Measurements from ENCODE around the gene ATP9B. TPM values are rescaled to one million over a fixed set of nuclear protein-coding genes. Genes with fewer than 3 reads are reported as not detected.

The ATP9B gene
- total and polyA plus RNA-seq, 9 donors = 19.9 to 72.1 (median 43.2) TPM

DNA sequence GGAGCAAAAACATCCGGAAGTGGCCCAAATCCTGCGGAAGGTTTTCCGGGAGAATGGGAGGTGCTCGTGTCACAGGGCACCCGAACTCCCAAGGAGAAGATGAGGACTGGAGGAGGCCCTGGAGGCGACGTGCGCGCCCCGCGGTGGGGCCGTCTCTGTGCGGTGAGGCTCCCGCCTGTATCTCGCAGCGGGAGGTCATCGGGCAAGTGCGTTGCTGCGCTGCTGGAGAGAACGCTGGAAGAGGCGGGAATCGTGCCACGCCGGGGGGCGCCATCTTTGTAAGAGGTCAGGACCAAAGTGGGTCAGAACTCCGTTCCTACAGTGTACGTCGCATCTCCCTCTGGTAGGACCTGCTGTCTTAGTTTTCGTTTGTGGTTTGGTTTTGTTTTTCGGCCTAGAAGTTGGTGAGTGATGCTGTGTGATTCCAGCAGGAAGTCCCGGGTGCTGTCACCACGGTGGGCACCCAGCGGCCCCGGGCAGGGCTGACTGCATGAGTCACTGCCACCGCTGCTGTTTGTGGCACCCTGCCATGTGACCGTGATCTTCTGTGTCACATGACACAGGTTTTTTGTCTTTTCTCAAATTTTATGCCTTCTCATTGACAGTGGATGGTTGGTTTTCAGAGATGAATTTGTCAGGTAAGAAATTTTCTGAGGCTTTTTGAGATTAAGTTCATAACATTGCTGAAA, 21.5 kb upstream of the ATP9B start:
- 94% methylated on average over 36 of the region's 36 CpGs for WGBS, 3 donors
- Histone ChIP-seq H3K9me3 (no peaks in the 10 kb centered on the region), H3K27ac (no peak overlapping the region), H3K4me1 (ENCODE audit: insufficient read depth) (no peaks in the 10 kb centered on the region), H3K4me3 (no peak overlapping the region), H3K27me3 (no peaks in the 10 kb centered on the region), H3K36me3 (no peaks in the 10 kb centered on the region)
- TF ChIP-seq EP300 (IDR thresholded peaks at IDR 0.05) = no peak
- TF ChIP-seq, protein P1, sequence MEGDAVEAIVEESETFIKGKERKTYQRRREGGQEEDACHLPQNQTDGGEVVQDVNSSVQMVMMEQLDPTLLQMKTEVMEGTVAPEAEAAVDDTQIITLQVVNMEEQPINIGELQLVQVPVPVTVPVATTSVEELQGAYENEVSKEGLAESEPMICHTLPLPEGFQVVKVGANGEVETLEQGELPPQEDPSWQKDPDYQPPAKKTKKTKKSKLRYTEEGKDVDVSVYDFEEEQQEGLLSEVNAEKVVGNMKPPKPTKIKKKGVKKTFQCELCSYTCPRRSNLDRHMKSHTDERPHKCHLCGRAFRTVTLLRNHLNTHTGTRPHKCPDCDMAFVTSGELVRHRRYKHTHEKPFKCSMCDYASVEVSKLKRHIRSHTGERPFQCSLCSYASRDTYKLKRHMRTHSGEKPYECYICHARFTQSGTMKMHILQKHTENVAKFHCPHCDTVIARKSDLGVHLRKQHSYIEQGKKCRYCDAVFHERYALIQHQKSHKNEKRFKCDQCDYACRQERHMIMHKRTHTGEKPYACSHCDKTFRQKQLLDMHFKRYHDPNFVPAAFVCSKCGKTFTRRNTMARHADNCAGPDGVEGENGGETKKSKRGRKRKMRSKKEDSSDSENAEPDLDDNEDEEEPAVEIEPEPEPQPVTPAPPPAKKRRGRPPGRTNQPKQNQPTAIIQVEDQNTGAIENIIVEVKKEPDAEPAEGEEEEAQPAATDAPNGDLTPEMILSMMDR (IDR thresholded peaks at IDR 0.05) = no peak
- no peak for TF ChIP-seq POLR2A (IDR thresholded peaks at IDR 0.05)
- intact Hi-C loops (cut with DNase I) = no loop called here
- no peak for DNase-seq

- H3K9me3 ChIP-seq = no peaks in the 10 kb centered on the region
- no peak overlapping the region for H3K27ac ChIP-seq
- DNase-seq = no peak
- intact Hi-C loops (cut with DNase I) = no loop called here
- WGBS, 3 donors = 83 to 89% (median 84%) methylated on average over 8 of the region's 8 CpGs
- TF ChIP-seq, protein P1 (IDR thresholded peaks at IDR 0.05) = no peak
- TF ChIP-seq POLR2A (IDR thresholded peaks at IDR 0.05) (no peak), EP300 (IDR thresholded peaks at IDR 0.05) (no peak)
- H3K4me1 ChIP-seq (ENCODE audit: insufficient read depth) = no peaks in the 10 kb centered on the region
- H3K36me3 ChIP-seq = no peaks in the 10 kb centered on the region
- no peaks in the 10 kb centered on the region for H3K27me3 ChIP-seq
- no peak overlapping the region for H3K4me3 ChIP-seq
Observed at GRCh38 chr18:79048245-79048632, 21.0 kb upstream of the ATP9B start.

DNA sequence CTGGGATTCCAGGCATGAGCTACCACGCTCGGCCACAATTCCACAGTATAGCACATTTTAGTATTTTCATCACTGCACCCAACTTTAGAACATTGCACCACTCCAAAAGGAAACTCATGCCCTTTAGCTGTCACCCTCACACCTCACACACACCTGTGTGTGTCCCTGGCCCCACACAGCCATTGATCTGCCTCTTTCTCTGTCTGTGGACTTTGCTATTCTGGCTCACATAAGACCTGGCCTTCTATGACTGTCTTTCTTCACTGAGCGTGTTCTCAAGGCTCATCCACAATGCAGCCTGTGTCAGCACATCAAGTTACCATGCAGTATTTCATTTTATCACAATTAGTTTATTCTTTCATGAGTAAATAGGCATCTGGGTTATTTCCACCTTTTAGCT, 19.7 kb upstream of the ATP9B start:
- DNase-seq = no peak
- intact Hi-C loops (cut with DNase I) = no loop called here
- no peaks in the 10 kb centered on the region for H3K9me3 ChIP-seq
- TF ChIP-seq, protein P1 (IDR thresholded peaks at IDR 0.05) = no peak
- TF ChIP-seq EP300 (IDR thresholded peaks at IDR 0.05) (no peak), POLR2A (IDR thresholded peaks at IDR 0.05) (no peak)
- no peaks in the 10 kb centered on the region for H3K27me3 ChIP-seq
- no peak overlapping the region for H3K4me3 ChIP-seq
- 88 to 97% (median 92%) methylated on average over 3 of the region's 3 CpGs for WGBS, 3 donors
- no peaks in the 10 kb centered on the region for H3K36me3 ChIP-seq
- no peaks in the 10 kb centered on the region for H3K4me1 ChIP-seq (ENCODE audit: insufficient read depth)
- no peak overlapping the region for H3K27ac ChIP-seq

DNA sequence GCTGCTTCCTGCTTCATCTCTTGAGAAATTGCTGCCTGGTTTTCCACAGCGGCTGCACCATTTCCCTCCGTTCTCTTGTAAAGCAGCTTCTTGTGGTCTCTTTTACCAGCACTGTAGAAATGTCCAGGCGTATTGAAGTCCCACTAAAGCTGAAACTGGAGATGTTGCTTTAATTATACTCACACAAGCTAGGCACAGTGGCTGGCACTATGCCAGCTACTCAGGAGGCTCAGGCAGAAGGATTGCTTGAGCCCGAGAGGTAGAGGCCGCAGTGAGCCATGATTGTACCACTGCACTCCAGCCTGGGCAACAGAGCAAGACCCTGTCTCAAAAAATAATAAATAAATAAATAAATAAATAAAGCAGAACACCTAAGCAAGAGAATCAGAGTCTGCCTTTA, 19.2 kb upstream of the ATP9B start:
- no peaks in the 10 kb centered on the region for H3K36me3 ChIP-seq

More for the DNA sequence above, 19.2 kb upstream of the ATP9B start:
- Histone ChIP-seq H3K4me3 (no peak overlapping the region), H3K9me3 (no peaks in the 10 kb centered on the region), H3K27ac (no peak overlapping the region), H3K27me3 (no peaks in the 10 kb centered on the region), H3K4me1 (ENCODE audit: insufficient read depth) (no peaks in the 10 kb centered on the region)
- WGBS, 3 donors = 86 to 92% (median 91%) methylated on average over 5 of the region's 5 CpGs
- intact Hi-C loops (cut with DNase I) = no loop called here
- TF ChIP-seq, protein P1 (IDR thresholded peaks at IDR 0.05) = no peak
- TF ChIP-seq EP300 (IDR thresholded peaks at IDR 0.05) (no peak), POLR2A (IDR thresholded peaks at IDR 0.05) (no peak)
- no peak for DNase-seq

All from ovary (tissue), 9 donors.